Activated naive CD4-positive, alpha-beta T cell treated with anti-CD3 and anti-CD28 coated beads, Interleukin-2, amount 50 U/mL, for 72 hours (primary cell): ENCODE data around the gene IL10RA. TPM values are rescaled to one million over a fixed set of nuclear protein-coding genes. Genes with fewer than 3 reads are reported as not detected.
"Not testable (repeated sequence)": the region's sequence is repeated elsewhere in the genome, so short reads cannot be mapped to it uniquely, and the experiment has no call there.

Source experiments
- ATAC-seq, 2 donors: fragments of 150-1000 bp; cut with Tn5 transposase; 2 replicates each; pipeline ENCODE4 v1.10.0; 2021; ENCODE audit warnings: mild to moderate bottlenecking in 2 of 2, moderate library complexity in 2 of 2
- DNase-seq, 2 donors: peaks; one replicate each; pipeline ENCODE4 v3.0.0; 2021 to 2022; ENCODE audit warnings: low spot score in 2 of 2
- H3K27ac Mint-ChIP-seq, 2 donors: one replicate each; pipeline ENCODE4 v1.8.0; 2022; ENCODE audit warnings: mild to moderate bottlenecking in 2 of 2, mixed read lengths in 2 of 2
- H3K36me3 Mint-ChIP-seq, 2 donors: one replicate each; pipeline ENCODE4 v1.8.0; 2022; ENCODE audit warnings: mixed read lengths in 2 of 2
- H3K9me3 Mint-ChIP-seq, 2 donors: one replicate each; pipeline ENCODE4 v1.8.0; 2022; ENCODE audit warnings: mixed read lengths in 2 of 2
- total RNA-seq, 2 donors: library from RNA; stranded (reverse); gene quantifications; one replicate each; pipeline ENCODE4 v1.2.3, GENCODE V29; 2022

Gene IL10RA
- total RNA-seq, 2 donors from 2014 or later: 31.6 to 32.2 TPM

DNA sequence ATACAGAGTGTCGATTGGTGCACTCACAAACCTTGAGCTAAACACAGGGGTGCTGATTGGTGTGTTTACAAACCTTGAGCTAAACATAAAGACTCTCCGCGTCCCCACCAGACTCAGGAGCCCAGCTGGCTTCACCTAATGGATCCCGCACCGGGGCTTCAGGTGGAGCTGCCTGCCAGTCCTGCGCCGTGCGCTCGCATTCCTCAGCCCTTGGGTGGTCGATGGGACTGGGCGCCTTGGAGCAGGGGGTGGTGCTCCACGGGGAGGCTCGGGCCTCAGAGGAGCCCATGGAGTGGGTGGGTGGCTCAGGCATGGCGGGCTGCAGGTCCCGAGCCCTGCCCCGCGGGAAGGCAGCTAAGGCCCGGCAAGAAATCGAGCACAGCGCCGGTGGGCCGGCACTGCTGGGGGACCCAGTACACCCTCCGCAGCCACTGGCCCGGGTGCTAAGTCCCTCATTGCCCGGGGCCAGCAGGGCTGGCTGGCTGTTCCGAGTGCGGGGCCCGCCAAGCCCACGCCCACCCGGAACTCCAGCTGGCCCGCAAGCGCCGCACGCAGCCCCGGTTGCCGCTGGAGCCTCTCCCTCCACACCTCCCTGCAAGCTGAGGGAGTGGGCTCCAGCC lies 7.8 kb upstream of the IL10RA start:
- not testable (repeated sequence) for H3K27ac Mint-ChIP-seq, ATAC-seq, H3K9me3 Mint-ChIP-seq
- peaks cover 6 to 11% of the 10 kb centered on the region in 2 donors for H3K36me3 Mint-ChIP-seq
- DNase-seq: peak in 1 of 2 donors; percentile 52

DNA sequence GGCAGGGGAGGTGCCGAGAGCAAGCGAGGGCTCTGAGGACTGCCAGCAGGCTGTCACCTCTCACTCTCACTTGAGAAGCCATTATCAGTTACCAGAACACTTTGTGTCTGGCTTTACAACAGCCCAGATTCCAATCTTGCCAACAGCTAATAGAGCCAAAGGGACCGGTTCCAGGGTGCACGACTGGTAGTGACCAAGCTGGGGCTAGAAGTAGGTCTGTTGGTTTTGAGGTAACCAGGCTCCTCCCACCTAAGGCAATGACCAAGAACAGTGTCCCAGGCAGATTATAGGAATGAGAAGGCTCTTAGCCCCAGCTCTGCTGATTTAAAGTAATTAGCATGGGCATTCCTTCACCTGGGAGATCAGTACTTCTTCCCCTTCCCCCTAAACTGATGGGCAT lies 7.2 kb upstream of the IL10RA start:
- no peak for ATAC-seq
- Mint-ChIP-seq H3K9me3 (peaks cover 0 to 5% of the 10 kb centered on the region in 2 donors), H3K27ac (peak overlapping the region; percentile 75 to 77), H3K36me3 (peaks cover 6 to 11% of the 10 kb centered on the region in 2 donors)
- no peak for DNase-seq

DNA sequence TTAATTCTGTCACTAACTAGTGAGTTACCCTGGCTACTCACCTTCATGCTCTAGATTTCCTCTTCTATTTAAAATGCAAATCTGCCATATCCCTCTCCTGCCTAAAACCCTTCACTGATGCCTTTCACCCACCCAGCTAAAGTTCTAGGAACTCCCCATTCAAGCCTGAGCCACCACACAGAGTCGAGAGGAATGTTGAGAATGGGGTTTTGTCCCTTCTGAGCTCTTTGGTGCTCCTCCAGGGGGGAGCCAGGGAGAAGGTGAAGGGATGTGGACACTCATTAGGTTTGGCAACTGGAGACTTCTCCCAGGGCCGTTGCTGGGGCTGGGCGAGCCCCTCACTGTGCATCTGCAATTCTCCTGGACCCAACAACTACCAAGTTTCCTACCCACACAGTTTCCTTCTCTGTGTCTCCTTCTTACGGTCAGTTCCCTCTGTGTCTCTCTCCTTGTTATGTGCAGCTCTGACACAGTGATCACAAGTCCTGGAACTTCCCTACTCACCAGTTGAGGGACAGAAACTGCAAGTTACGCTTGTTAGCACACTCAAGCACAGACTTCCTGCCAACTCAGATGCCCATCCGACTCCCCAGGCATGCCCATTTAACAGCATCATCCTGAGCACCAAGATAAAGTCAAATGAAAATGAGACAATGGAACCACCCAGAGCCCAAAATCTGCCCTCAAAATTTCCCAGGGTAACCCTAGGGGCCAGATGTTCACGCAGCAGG lies 6.5 kb upstream of the IL10RA start:
- H3K27ac Mint-ChIP-seq: peak overlapping the region; percentile 75 to 77
- H3K36me3 Mint-ChIP-seq: peaks cover 9 to 14% of the 10 kb centered on the region in 2 donors
- peaks cover 0 to 5% of the 10 kb centered on the region in 2 donors for H3K9me3 Mint-ChIP-seq
- DNase-seq (peak in 1 of 2 donors; percentile 52), ATAC-seq (peak; percentile 44 to 77)

DNA sequence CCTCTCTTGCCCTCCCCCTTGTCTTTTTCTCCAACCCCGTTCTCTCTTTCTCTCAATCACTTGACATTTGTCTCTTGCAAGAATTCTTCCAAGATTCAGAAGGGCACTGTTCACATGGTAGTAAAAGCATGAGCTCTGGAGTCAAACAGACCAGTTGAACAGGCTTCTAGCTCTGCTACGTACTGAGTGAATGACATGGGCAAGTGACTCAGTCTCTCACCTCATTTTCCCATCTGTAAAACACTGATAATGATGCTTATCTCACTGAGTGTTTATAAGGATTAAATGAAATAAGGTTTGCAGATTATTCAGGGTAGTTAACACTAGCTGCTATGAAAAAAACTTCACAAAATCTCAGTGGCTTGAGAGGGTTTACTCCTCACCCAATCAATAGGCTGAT lies 5.9 kb upstream of the IL10RA start:
- peak overlapping the region; percentile 7 to 77 for H3K27ac Mint-ChIP-seq
- peaks cover 0 to 5% of the 10 kb centered on the region in 2 donors for H3K9me3 Mint-ChIP-seq
- ATAC-seq: peak; percentile 46 to 53
- peaks cover 15 to 20% of the 10 kb centered on the region in 2 donors for H3K36me3 Mint-ChIP-seq
- DNase-seq: peak in 1 of 2 donors; percentile 6

DNA sequence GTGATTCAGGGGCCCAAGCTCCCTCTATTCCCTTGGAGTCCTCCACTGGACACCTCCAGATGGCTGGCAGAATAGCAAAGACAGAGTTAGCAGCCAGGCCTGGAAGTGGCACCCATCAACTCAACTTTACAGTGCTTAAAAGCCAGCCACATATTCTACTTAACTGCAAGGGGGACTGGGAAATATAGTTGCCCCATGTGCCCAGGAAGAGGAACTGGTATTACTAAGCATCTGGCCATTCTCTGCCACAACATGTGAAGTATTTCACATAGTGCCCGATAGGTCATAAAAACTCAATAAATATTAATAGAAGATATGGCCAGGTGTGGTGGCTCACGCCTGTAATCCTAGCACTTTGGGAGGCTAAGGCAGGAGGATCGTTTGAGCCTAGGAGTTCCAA lies 5.5 kb upstream of the IL10RA start:
- Mint-ChIP-seq H3K27ac (peak overlapping the region in 1 of 2 donors; percentile 77), H3K9me3 (peaks cover 0 to 5% of the 10 kb centered on the region in 2 donors), H3K36me3 (peaks cover 16 to 20% of the 10 kb centered on the region in 2 donors)
- peak in 1 of 2 donors; percentile 31 for DNase-seq
- no peak for ATAC-seq

DNA sequence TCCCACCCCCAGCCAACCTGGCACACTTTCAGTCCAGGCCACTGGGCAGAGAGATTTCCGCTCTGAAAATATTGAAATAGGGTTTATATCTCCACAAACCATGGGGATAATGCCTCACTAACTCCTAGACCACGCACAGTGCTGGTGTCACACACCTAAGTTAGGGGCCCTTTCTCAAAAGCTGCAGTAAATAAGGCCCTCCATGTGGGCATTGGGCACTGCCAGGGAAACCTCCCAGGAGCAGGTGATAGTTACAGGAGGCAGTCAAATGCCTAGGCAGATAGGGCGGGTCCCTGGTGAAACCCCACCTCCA lies 3.1 kb upstream of the IL10RA start:
- ATAC-seq (no peak), DNase-seq (no peak)
- H3K36me3 Mint-ChIP-seq: peaks cover 17 to 24% of the 10 kb centered on the region in 2 donors
- H3K9me3 Mint-ChIP-seq: peaks cover 0 to 5% of the 10 kb centered on the region in 2 donors
- H3K27ac Mint-ChIP-seq: no peak overlapping the region

DNA sequence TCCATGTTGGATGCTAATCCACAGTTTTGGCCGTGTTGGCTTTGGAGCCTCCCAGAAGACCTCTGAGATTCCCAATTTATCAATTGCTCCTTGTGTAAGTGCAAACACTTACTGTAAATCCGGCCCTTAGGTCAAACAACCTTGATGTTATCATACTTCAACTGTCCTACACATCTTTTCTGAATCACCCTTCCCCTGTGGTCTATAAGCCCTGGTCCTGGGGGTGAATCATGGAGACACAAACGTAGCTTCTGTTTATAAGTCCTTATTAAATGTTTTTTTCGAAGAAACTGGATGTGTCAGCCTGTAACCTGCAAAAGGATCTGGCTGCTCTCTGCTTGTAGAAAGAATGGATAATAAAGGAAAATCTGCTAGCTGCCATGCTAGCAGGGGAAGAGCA lies 1.7 kb upstream of the IL10RA start:
- DNase-seq (no peak), ATAC-seq (no peak)
- H3K36me3 Mint-ChIP-seq: peaks cover 26 to 38% of the 10 kb centered on the region in 2 donors
- H3K27ac Mint-ChIP-seq: peak overlapping the region in 1 of 2 donors; percentile 97
- peaks cover 0 to 5% of the 10 kb centered on the region in 2 donors for H3K9me3 Mint-ChIP-seq

DNA sequence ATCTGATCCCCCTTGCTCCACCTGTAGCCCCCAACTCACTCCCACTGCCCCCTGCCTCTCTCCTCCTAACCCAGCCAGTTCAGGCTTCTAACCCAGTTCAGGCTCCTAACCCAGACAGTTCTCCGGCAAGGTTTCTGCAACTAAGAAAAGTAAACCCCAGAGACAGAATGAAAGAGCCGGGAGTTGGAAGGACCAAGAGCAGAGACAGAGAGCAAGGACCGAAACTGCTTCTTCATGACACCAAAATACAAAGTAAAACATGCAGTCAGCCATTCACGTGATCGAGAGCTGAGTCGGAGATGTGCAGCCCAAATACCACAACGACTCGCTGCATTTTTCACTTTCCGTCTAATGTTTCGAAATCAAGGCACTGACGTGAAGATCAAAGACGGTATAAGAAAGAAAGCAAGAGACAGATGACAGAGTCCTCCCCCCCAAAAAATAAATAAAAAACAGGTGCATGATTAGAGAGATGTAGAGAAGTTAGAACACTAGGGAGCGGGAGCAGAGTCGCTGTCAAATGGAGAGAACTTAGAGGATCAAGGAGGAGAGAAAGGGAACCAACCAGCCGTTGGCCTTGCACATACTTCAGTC lies 884 bp downstream of the IL10RA start:
- peak; percentile 66 to 74 for DNase-seq
- Mint-ChIP-seq H3K27ac (peak overlapping the region; percentile 93 to 97), H3K36me3 (peaks cover 44 to 49% of the 10 kb centered on the region in 2 donors), H3K9me3 (peaks cover 0 to 5% of the 10 kb centered on the region in 2 donors)
- ATAC-seq: peak; percentile 65 to 76

DNA sequence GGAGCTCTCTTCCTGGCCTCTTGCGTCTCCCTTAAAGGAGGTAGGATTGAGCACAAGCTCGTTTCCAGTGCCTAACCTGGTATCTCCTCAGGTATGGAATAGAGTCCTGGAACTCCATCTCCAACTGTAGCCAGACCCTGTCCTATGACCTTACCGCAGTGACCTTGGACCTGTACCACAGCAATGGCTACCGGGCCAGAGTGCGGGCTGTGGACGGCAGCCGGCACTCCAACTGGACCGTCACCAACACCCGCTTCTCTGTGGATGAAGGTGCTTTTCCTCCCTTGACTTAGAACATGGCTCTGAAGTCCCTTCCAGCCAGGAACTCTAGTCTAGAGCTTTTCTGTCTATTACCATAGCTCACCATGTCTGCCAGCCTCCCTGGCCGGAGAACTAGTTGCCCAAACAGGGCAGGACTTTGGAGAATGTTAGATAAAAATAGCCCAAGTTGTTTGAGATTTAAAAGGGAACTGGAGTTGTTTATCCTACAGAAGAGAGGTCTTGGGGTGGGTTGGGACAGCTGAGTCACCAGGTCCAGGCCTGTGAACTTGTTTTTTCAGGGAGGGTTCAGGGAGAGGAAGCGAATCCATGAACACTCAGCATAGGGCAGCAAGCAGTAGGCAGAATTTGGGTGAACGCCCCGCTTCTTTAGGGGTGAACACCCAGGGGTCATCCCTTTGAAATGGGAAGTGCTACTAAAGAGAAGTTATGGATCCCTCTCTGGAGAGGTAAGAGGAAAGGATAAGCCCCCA lies 3.3 kb downstream of the IL10RA start:
- Mint-ChIP-seq H3K36me3 (peaks cover 63 to 64% of the 10 kb centered on the region in 2 donors), H3K27ac (no peak overlapping the region), H3K9me3 (no peaks in the 10 kb centered on the region)
- DNase-seq: no peak
- ATAC-seq: no peak

DNA sequence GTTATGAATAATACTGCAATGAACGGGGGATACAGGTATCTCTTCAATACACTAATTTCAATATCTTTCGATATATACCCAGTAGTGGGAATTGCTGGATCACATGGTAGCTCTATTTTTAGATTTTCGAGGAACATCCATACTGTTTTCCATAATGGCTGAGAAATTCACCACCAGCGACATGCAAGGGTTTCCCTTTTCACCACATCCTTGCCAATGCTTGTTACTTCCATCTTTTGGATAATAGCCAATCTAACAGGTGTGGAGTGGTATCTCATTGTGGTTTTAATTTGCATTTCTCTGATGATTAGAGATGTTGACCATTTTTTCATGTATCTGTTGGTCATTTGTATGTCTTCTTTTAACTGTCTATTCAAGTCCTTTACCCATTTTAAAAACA lies 5.9 kb downstream of the IL10RA start:
- H3K27ac Mint-ChIP-seq: no peak overlapping the region
- no peak for DNase-seq
- no peak for ATAC-seq
- H3K9me3 Mint-ChIP-seq: peaks cover 0 to under 1% of the 10 kb centered on the region in 2 donors
- H3K36me3 Mint-ChIP-seq: peaks cover 66 to 68% of the 10 kb centered on the region in 2 donors

DNA sequence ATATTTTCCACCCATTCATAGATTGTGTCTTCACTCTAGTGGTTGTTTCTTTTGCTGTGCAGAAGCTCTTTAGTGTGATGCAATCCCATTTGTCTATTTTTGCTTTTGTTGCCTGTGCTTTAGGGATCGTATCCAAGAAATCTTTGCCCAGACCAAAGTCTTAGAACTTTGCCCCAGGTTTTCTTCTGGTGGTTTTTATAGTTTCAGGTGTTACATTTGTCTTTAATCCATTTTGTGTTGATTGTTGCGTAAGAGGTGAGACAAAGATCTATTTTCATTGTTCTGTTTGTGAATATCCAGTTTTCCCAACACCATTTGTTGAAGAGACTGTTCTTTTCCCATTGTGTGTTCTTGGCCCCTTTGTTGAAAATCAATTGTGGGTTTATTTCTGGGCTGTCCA lies 6.4 kb downstream of the IL10RA start:
- DNase-seq (no peak), ATAC-seq (no peak)
- H3K27ac Mint-ChIP-seq: no peak overlapping the region
- peaks cover 0 to 5% of the 10 kb centered on the region in 2 donors for H3K9me3 Mint-ChIP-seq
- peaks cover 65 to 68% of the 10 kb centered on the region in 2 donors for H3K36me3 Mint-ChIP-seq

DNA sequence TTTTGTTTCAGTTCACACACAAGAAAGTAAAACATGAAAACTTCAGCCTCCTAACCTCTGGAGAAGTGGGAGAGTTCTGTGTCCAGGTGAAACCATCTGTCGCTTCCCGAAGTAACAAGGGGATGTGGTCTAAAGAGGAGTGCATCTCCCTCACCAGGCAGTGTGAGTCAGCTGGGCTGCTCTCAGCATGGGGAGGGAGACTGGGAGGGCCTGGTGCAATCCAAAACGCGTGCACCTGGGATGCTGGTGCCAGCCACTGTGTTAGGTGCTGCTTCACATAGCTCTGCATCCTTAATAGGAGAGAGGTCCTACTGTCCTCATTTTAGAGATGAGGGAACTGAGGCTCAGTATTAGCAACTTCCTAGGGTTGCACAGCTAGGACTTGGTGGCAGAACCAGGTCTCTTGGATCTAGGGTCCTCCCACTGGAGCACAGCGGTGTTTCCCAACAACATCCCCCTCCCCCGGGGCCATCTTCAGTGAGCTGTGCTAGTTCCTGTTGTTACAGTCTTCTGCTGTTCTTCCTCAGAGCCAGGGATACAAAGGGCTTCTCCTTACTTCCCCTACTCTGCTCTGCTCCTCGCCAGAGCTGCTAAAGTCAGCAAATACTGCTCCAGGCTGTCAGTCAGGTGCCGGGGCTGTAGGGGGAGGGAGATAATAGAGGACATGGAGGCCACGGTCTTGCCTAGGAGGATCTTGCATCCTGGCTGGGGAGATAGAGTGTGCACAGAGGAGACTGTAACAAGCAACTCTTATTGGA lies 8.0 kb downstream of the IL10RA start:
- no peak for DNase-seq
- H3K36me3 Mint-ChIP-seq: peaks cover 62 to 74% of the 10 kb centered on the region in 2 donors
- no peak for ATAC-seq
- peaks cover 0 to 7% of the 10 kb centered on the region in 2 donors for H3K9me3 Mint-ChIP-seq
- H3K27ac Mint-ChIP-seq: no peak overlapping the region

DNA sequence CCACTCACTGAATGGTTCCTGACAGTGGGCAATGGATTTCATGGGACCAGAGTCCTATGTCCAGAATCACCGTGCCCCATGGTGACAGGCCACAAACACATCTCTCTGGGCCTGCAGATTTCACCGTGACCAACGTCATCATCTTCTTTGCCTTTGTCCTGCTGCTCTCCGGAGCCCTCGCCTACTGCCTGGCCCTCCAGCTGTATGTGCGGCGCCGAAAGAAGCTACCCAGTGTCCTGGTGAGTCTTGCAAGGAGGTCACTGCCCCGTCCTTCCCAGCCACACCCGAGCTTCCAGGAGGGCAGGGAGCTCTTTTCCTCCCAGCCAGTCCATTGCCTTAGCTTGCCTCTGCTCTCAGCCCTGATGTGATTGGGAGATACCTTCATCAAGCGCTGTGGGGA lies 9.3 kb downstream of the IL10RA start:
- Mint-ChIP-seq H3K27ac (peak overlapping the region in 1 of 2 donors; percentile 70), H3K36me3 (peaks cover 63 to 71% of the 10 kb centered on the region in 2 donors), H3K9me3 (peaks cover 0 to 7% of the 10 kb centered on the region in 2 donors)
- DNase-seq (no peak), ATAC-seq (no peak)

DNA sequence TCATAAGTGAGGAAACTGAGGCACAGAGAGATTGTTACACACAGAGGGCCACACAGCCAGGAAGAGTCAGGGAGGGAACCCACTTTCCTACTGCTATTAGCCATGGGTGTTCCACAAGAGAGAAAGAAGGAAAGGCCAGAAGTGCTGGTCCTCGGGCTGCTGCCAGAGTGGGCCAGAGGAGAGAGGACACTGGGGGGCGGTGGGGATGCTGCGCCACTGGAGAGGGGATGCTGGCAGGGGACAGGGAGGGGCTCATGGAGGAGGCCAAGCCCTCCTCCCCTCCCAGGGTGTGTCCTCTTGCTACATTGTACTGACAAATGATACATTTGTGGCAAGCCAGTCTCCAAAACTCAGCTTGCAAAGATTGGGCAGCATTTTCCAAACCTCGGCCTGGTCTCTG lies 9.9 kb downstream of the IL10RA start:
- ATAC-seq (no peak), DNase-seq (peak in 1 of 2 donors; percentile 23)
- Mint-ChIP-seq H3K36me3 (peaks cover 63 to 73% of the 10 kb centered on the region in 2 donors), H3K27ac (peak overlapping the region in 1 of 2 donors; percentile 70), H3K9me3 (peaks cover 0 to 7% of the 10 kb centered on the region in 2 donors)

DNA sequence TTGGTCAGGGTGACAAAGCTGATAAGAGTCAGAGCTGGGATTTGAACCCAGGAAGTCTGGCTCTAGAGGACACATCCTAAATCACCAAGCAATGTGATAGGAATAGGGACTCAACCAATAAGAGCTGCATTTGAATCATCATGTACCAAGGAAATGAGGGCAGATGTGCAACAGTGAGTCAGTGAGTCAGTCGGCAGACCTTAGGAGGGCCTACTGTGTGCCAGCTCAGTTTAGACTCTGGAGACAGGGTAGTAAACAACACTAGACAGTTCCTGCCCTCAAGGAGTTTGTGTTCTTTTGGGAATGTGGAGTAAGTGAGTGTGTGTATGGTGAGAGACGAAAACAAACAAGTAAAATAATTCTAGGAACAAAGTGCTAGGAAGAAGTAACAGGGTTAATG lies 11.2 kb downstream of the IL10RA start:
- Mint-ChIP-seq H3K9me3 (peaks cover 0 to 7% of the 10 kb centered on the region in 2 donors), H3K27ac (peak overlapping the region; percentile 11 to 81), H3K36me3 (peaks cover 54 to 59% of the 10 kb centered on the region in 2 donors)
- peak in 1 of 2 donors; percentile 55 for DNase-seq
- ATAC-seq: peak in 1 of 2 donors; percentile 60
